Activated CD4-positive, alpha-beta T cell treated with anti-CD3 and anti-CD28 coated beads, Interleukin-2, amount 50 U/mL, for 16 hours (primary cell): ENCODE measurements around the gene PER2.
"Not testable (repeated sequence)": the region's sequence is repeated elsewhere in the genome, so short reads cannot be mapped to it uniquely, and the experiment has no call there.

Experiments
- DNase-seq: peaks from one replicate; pipeline ENCODE4 v3.0.0-alpha.2; 2020

The PER2 gene

GRCh38 chr2:238287737-238288649 lies at the start of gene PER2:
TSS of gene PER2 (minus strand) at chr2:238288610. CDS start at chr2:238277936, 10,674 bp downstream.
- DNase-seq, result peak; percentile 38

GRCh38 chr2:238337846-238338245 lies 49.4 kb upstream of the PER2 start:
- no peak for DNase-seq

- DNase-seq, result no peak
Measured at GRCh38 chr2:238336793-238337444, 48.5 kb upstream of the PER2 start.

GRCh38 chr2:238336151-238336550 lies 47.7 kb upstream of the PER2 start:
- DNase-seq, result no peak

- DNase-seq, result not testable (repeated sequence)
Measured at GRCh38 chr2:238335591-238335990, 47.2 kb upstream of the PER2 start.

- DNase-seq, result no peak
Measured at GRCh38 chr2:238334885-238335284, 46.5 kb upstream of the PER2 start.

GRCh38 chr2:238331916-238332315 lies 43.5 kb upstream of the PER2 start:
- no peak for DNase-seq

- no peak for DNase-seq
Measured at GRCh38 chr2:238330391-238330790, 42.0 kb upstream of the PER2 start.

GRCh38 chr2:238327751-238328150 lies 39.3 kb upstream of the PER2 start:
- DNase-seq, result no peak

GRCh38 chr2:238326801-238327365 lies 38.5 kb upstream of the PER2 start:
- DNase-seq, result no peak

- no peak for DNase-seq
Measured at GRCh38 chr2:238325694-238326093, 37.3 kb upstream of the PER2 start.

GRCh38 chr2:238324248-238324647 lies 35.8 kb upstream of the PER2 start:
- not testable (repeated sequence) for DNase-seq

GRCh38 chr2:238322001-238322411 lies 33.6 kb upstream of the PER2 start:
- no peak for DNase-seq

GRCh38 chr2:238321467-238321866 lies 33.1 kb upstream of the PER2 start:
- DNase-seq, result no peak

GRCh38 chr2:238320648-238321281 lies 32.4 kb upstream of the PER2 start:
- DNase-seq, result no peak

- DNase-seq, result peak; percentile 84
Measured at GRCh38 chr2:238320246-238320647, 31.8 kb upstream of the PER2 start, which contains the start of gene TRAF3IP1. TSS of gene TRAF3IP1 (plus strand) at chr2:238320518. CDS start at chr2:238320663, 145 bp downstream.

GRCh38 chr2:238315031-238315595 lies 26.7 kb upstream of the PER2 start:
- DNase-seq, result no peak

GRCh38 chr2:238314576-238314975 lies 26.2 kb upstream of the PER2 start:
- DNase-seq, result no peak

GRCh38 chr2:238313991-238314350 lies 25.6 kb upstream of the PER2 start:
- no peak for DNase-seq

GRCh38 chr2:238313289-238313990 lies 25.0 kb upstream of the PER2 start:
- no peak for DNase-seq

GRCh38 chr2:238310721-238311120 lies 22.3 kb upstream of the PER2 start:
- not testable (repeated sequence) for DNase-seq

GRCh38 chr2:238308177-238308576 lies 19.8 kb upstream of the PER2 start:
- no peak for DNase-seq
